GM21423 (cell line): Measurements from ENCODE around the gene TMEM143.
A peak's percentile ranks its signal among the peaks of the same experiment; 100 is the strongest.
"Not testable (repeated sequence)": the region's sequence is repeated elsewhere in the genome, so short reads cannot be mapped to it uniquely, and the experiment has no call there.

Experiments
- ATAC-seq: cut with Tn5 transposase; IDR thresholded peaks from one replicate; pipeline ENCODE4 v1.9.1; 2021; ENCODE audit warnings: mild to moderate bottlenecking, moderate library complexity; ENCODE audit not compliant: unreplicated experiment

Gene TMEM143

DNA sequence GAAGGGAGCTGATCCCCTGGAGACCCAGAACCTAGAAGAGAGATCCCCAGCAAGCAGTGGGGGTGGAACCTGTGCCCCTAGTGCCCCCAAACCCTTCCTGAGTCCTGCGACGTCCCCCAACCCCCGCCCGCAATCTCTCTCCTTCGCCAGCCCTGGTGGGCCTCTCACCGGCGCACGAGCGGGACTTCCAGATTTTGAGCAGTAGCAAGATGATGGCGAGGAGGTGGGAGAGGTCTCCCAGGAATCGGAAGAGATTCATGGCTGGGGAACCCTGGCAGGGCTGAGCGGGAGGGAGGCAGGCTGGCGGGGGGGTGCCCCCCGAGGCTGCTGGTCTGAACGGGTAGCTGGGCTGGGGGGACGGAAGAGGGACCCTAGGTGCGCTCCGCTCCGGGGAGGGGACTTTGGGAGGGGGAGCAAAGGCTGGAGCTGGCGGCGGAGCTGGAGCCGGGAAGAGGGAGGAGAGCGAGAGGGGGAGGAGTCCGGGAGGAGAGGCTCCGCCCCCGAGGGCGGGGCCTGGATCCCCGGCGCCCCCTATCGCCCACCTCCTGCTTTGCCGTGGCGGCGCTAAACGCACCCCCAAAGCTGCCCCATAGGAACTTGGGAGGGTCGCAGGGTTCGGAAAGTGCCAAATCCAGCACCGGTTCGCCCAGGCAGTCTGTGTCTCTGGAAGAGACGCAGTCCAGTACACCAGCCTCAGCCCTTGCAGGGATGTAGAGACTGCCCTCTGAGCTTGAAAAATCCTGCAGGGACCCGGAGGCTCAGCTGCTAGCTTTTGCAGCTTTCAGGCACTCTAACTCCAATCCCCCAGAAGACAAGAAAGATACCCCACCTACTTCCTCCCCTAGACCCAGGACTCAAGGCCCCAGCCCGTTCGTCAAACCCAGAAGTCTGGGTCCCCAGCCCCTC is 27.6 kb upstream of the TMEM143 start, which contains the start of gene KDELR1:
Gene KDELR1 (minus strand): TSS at position 452 of the 906 bp plus-strand sequence. CDS start 193 bp downstream, at position 259.
- ATAC-seq, result peak; percentile 71

DNA sequence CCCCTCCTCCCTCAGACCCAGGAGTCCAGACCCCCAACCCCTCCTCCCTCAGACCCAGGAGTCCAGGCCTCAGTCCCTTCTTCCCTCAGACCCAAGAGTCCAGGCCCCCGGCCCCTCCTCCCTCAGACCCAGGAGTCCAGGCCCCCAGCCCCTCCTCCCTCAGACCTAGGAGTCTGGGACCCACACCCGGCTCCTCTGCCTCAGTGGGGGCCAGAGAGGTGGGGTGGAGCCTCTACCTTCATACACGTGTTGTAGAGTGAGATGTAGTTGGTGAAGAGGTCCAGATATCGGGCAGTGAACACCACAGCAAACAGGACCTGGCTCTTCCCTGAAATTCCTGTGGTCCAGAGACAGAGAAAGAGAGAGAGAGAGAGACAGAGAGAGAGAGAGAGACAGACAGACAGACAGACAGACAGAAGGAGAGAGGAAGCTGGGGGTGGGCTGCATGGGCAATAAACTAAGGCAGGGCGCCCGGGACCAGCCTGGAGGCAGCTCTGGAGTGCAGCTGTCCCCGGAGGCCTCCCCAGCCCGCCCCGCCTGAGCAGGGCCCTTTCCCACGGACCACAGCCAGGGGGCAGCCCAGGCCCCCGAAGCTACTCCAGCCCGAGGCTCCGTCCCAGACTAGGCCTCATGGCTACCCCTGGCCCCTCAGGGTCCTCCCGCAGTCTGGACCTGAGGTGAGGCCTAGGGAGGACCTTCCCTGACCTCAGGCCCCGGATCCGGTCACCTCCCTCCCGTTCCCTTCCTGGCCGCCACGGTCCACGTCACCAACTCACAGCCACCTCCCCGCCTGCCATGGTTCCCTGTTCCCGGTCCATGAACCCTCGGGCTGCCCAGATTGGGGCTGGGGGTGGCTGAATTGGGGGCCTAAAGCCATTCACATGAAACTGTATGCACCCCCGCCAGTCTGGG is 26.7 kb upstream of the TMEM143 start:
- no peak for ATAC-seq

DNA sequence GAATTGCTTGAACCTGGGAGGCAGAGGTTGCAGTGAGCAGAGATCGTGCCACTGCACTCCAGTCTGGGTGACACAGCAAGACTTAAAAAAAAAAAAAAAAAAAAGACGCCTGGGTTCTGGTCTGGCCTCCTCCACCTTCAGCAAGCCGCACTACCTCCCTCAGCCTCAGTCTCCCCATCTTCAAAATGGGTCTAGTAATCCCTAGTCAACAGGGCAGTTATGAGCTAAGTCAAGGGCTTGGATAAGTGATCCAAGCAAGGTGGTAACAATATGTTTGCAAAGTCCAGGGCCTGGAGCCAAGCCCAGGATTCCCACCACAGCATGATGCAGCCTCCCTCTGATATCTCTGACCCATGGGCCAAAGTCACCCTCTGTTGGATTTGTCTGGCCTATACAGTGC is 23.2 kb upstream of the TMEM143 start:
- ATAC-seq, result no peak

DNA sequence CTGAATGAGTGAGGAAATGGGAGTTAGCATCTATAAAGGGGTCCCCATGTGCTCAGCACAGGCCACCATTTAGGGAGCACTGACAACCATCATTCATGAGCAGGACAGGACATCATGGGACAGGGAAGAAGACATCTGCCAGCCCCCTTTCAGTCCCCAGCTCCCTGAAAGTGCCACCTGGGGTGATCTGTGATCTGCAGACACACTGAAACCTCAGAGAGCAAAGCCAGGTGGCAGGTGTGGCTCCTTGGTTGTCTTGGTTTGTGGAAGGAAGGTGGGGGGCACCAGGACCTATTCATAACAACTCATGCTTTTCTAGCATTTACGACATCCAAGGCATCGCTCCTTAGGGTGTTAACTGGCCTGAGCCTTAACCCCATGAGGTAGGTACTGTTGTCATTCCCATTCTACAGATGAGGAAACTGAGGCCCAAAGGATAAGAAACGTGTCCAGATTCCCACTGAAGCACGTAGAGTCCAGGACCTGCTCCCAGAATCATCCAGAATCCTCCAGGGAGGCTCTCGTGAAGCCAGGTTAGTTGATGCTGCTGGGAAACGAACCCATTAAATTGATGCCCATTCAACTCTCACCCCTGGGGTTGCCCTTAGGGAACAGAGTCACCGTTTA is 21.8 kb upstream of the TMEM143 start:
- ATAC-seq, result no peak

DNA sequence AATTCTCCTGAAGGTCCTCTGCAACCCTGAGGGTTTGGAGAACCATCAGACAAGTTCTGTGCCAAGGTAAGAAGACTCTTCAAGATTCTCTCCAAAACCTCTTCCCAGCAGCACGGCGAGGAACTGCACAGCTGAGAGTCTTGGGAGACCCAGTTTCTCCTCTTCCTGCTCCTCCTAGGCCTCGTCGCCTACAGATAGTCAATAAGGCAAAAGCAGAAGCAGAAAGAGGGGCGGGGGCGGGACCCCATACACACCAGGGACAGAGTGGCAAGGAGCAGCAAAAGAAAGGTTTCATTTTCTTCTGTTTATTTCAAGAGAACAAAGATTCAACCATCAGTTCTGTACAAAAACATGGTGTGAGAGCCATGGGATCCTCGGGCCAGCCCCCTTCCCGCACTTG is 18.5 kb upstream of the TMEM143 start:
- no peak for ATAC-seq

DNA sequence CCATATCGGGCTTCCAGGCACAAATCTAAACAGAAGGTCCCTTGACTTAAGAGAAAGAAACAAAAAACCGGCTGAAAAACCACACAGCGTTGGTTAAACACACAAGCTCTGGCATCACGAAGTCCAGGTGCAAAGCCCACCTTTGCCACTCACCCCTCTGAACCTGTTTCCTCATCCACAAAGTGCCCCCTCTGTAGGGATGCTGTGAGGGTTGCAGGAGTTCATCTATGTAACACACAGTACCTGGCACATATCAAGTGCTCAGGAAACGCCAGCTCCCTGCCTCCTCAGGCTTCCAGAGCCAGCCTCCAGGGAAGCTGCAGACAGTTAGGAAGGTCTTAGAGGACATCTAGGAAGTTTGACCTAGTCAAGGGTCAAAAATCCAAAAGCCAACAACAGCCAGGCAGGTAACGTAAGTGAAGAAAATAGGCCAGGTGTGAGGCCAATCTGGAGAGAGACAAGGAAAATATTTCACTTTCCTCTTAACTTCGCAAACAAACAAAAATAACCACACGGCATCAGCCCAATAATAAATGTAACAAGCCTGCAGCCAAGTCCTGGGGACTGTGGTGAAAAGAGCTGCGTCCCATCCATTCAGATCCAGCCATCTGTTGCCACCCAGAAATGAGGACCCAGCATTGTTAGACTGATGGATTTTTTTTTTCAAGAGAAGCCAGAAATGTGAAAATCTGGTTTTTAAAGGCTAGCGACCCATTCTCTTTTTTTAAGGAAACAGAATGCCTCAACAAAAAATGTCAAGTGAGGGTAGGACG is 17.6 kb upstream of the TMEM143 start:
- no peak for ATAC-seq

DNA sequence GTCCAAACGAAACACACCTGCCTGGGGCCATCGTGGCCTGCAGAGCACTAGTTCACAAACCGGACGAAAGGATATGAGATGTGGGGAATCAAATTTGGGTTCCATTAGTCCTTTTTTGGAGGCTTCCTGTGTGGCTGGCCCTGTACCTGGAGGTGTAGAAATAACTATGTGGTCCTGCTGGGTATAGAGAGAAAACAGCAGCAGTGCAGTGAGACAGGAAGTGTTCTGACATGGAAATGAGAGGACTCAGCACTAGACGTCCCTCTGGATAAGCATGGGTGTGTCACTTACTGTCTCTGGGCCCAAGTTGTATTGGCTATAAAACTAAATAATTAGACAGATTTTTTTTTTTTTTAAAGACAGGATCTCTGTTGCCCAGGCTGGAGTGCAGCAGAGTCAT is 15.3 kb upstream of the TMEM143 start:
- no peak for ATAC-seq

DNA sequence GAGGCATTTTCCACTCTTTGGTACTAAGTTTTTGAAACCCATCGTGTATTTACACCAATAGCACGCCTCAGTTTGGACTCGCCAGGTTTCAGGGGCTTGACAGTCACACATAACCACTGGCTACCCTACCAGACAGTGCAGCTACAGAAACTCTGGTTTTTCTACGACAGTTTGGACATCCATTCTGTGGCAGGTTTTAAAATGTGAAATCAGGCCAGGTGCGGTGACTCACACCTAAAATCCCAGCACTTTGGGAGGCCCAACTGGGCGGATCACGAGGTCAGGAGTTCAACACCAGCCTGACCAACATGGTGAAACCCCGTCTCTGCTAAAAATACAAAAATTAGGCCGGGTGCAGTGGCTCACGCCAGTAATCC is 14.4 kb upstream of the TMEM143 start:
- ATAC-seq, result no peak

DNA sequence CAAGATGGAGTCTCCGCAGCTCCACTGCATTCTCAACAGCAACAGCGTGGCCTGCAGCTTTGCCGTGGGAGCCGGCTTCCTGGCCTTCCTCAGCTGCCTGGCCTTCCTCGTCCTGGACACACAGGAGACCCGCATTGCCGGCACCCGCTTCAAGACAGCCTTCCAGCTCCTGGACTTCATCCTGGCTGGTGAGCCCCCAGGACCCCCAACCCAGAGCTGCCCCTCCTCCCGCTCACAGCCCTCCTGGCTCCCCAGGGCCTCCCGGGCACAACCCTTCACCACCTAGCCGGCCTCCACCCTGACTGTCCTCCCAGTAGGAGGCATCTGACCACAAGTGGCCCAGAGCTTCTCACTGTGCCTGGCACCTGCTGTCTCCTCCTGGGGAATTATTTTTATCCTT is 9.8 kb upstream of the TMEM143 start:
- no peak for ATAC-seq

DNA sequence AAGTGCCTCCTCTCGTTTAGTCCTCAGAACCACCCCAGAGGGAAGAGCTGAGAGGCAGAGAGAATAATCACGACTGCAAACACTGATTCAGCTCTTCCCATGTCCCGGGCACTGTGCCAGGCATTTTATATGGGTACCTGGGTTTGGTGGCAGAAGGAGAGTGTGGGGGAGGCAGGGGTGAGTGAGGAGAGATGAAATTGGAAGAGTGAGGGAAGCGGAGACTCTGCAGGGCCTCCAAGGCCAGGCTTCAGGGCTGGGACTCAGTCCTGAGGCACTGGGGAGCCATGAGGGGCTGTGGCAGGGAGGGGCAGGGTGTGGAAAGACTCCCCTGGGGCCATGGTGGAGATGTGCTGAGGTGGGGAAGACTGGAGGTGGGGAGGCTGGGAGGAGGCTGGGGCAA is 9.2 kb upstream of the TMEM143 start:
- no peak for ATAC-seq

DNA sequence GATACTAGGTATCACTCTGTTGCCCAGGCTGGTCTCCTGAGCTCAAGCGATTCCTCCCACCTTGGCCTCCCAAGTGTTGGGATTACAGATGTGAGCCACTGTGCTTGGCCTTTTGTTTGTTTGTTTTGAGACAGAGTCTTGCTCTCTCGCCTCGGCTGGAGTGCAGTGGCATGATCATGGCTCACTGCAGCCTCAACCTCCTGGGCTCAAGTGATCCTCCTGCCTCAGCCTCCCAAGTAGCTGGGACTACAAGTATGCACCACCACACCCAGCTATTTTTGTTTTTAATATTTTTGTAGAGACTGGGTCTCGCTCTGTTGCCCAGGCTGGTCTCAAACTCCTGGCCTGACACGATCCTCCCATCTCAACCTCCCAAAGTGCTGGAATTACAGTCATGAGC is 8.0 kb upstream of the TMEM143 start:
- ATAC-seq, result not testable (repeated sequence)

DNA sequence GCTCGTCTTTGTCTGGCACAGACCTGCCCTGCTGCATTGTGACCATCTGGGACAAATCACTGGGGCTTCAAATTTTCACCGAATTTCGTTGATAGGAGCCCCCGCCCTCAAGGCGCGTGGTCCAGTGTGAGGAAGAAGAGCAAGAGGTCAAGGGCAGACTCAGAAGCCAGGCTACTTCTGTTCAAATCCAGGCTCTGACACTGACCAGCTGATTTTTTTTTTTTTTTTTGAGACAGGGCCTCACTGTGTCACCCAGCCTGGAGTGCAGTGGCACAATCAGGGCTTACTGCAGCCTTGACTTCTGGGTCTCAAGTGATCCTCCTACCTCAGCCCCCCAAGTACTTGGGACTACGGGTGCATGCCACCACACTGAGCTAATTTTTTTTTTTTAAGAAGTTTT is 7.6 kb upstream of the TMEM143 start:
- ATAC-seq, result no peak

DNA sequence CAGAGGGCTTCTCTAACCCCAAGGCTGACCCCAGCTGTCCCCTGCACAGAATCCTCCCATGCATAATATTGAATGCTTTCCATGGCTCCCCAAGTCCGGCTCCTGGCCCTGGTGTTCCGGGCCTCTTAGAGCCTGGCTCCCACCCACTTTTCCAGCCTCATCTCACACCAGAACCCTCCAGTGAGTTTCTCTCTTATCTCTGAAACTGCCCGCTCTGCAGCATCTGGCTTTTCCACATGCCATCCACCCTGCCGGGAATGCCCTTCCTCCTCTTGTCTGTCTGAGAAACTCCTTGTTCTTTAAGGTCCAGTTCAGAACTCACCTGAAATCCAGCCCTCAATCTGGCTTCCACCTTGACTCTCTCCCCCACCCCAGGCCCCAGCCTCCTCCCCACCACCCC is 7.2 kb upstream of the TMEM143 start:
- ATAC-seq, result no peak

DNA sequence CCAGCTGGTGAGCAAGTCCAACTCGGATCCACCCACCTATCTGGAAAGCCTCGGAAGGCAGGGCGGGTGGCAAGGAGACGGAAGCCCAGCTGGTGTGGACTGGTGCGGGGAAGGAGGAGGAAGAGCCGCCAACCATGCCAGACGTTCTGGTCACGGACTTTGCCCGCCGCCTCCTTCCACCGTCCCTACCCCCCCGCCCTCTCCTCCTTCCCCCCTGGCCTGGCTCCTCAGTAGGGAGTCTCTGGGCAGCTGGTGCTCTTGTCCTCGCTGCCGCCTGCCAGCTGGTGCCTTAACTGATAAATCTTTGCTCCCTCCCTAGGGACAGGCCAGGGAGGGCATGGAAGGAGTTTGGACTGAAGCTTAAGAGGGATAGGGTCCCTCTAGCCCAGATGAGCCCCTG is 5.2 kb upstream of the TMEM143 start:
- ATAC-seq, result no peak

DNA sequence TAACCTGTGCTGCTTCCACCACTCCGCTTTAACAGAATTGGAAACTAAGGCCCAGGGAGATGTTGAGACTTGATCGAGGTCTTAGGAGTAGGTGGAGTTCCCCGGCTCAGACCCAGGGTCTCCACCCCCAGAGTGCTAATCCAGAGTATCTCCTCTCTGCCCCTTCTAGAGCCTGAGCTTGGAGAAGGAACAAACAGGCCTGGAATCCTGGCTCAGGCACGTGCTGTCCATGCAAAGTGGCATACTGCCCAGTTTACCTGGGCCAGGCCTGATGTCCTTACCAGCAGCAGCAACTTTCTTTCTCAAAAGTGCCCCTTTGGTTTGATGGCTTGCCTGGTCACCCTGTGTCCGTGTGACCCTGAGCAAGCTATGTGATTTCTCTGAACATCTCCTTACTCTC is 4.1 kb upstream of the TMEM143 start:
- no peak for ATAC-seq

DNA sequence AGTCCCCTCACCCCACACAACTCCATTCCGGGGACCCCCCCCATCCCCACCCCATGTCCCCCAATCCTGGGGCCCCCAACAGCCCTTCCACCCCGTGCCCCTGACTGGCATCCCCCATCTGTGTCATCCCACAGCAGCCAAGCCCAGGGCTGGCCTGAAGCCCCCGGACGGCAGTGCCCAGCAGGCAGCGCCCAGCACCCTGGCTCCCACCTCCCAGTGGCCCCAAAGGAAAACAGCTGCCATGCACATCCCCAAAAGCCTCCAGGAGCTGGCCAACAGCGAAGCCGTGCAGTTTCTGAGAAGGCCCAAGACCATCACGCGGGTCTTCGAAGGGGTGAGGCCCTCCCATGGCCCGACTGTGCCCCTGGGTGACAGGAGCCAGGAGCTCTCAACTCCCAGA is 1.9 kb upstream of the TMEM143 start:
- ATAC-seq, result no peak

DNA sequence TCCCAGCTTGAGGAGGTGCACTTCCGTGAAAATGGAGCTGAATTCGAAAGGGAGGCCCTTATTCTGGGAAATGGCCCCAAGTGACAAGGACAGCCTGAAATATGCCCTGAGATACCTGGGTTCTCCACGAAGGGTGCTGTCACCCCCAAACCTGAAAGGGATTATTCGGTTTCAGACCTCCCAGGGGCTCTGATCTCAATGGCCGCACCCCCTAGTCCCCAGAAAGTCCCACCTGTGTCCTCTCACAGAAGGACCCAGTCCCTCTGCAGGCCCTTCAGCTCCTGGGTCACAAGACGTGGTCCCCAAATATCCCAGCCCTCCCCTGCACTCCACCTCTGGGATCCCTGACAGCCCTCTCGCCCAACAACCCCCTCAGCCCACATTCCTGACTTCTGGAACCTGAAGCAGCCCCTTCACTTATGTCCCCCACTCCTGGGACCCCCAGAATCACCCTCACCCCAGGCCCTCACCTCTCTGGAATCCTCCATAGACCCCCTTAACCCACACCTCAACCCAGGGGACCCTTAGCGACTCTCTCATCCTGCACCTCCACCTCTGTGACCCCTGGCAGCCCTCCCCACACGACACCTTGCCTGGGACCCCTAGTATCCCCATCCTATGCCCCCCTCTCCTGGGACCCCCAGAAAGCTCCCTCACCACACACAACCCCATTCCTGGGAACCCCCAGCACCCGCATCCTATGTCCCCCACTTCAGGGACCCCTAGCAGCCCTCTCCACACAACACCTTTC is 1.0 kb upstream of the TMEM143 start:
- ATAC-seq, result no peak

DNA sequence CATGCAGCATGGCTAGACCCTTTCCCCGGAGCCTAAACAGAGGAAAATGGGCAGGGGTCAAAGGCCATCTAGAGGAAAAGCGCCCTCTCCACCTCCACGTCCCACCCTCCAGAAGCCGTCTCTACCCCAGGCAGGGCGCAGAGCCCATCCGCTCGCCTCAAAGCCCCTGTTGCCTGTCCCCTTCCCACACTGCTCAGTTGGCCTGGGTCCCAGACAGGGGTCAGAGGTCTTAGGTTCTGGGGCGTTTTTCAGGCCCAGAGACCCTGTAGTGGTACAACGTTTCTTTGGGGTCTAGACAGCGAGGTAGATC is 285 bp downstream of the TMEM143 start:
- ATAC-seq, result peak; percentile 9

DNA sequence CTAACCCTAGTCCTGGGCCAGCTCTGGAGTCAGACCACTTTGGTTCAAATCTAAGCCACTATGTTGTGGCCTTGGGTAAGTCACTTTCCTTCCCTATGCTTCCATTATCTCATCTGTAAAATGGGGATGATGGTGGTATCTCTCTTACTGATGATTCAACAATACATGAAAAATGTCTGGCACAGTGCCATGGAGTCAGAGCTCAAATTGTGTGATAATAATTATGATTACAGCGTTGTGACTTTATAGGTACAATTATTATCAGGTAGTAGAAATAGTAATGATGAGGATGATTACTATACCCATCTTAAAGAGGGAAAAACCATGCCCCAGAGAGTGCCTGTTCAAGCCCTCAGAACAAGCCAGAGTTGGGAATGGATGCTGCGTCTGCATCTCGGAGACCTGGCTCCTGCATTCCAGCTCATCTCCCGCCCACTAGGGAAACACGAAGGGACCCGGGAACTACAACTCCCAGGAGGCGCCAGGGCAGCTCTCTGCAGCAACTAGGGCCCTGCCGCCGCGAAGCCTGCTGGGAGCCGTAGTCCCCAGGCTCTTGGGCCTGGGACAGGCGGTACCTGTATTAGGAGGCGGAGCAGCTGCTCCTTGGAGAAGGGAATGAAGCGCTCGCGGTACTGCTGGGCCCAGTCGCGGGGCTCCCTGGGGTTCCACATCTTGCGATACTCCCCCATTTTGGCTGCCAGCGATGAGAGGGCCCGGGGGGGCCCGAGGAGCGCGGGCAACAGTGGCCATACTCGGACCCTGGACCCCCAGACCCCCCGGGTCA is 832 bp downstream of the TMEM143 start:
- peak; percentile 43 for ATAC-seq
